ENCODE results near the gene CD69.

Gene CD69

DNA sequence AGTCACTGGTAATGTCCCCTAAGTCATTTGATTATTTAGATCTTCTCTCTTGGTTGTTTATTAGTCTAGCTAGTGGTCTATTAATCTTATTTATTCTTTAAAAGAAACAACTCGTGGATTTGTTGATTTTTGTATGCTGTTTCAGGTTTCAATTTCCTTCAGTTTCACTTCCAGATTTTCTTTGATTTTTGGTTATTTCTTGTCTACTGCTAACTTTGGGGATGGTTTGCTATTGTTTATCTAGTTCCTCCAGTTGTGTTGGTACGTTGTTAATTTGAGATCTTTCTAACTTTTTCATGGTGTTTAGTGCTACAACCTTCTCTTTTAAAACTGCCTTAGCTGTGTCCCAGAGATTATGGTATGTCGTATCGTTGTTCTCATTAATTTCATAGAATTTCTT is 18.5 kb upstream of the CD69 start:
- no peak for DNase-seq

DNA sequence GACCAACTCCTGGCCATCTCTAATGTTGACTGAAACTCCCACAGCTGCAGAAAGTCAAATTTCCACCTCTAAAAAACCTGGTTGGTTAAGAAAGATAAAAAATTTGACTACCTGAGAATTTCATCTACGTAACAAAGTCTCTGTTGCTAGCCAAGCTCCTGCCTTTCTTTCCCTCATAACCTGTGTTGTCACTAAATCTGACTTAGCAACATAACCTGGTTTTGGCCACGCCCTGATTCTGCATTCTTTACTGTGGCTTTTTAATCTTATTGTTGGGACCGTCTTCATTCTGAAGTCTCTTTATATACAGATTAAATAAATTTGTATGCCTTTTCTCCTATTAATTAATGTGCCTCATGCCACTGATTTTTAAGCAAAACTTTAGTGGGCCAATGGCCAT is 16.1 kb upstream of the CD69 start:
- peak; percentile 47 for DNase-seq

DNA sequence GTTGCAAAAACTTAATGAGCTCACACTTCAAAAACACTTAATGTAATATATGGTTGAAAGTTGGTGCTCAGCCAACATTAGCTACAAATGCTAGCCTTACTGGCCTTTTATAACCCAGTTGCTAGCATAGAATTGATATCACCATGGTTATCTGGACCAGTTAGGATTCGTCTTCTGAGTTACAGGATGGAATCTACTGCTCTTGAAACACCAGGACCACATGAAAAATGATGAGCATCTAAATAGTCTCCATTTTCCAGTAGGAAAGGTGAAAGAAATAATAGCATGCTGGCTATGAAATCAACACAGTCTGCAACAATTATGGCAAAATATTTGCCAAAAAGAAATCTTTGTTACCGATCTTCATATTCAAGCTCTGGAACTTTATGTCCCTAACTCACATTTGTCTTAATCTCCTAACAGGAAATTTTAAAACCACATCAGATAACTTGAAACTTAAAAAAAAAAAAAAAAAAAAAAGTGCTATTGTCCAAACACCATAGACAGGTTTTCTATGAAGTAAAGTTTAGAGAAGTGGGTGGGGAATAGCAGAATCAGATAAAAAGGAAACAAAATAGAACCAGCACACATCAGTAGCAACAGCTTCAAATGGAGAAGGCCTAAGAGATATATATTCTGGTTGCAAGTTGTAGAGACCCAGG is 12.6 kb upstream of the CD69 start:
- peak; percentile 57 for DNase-seq

DNA sequence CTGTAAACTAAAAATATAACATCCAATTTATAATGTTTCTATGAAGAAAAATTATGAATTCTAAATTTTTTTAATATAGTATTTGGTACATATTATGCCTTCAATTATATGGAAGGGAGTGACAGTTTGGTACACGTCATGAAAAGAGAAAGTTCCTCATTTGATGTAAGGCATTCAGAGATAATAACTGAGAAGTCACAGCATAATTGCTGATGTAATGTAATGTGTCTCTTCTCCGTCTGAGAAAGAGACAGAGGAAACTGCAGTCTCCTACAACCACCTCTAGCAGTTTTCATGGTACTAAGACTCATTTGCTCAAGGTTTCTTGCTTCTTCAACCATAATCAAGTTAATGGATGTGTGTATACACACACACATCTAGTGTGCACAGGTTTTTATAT is 2.3 kb upstream of the CD69 start:
- DNase-seq, result peak; percentile 66

DNA sequence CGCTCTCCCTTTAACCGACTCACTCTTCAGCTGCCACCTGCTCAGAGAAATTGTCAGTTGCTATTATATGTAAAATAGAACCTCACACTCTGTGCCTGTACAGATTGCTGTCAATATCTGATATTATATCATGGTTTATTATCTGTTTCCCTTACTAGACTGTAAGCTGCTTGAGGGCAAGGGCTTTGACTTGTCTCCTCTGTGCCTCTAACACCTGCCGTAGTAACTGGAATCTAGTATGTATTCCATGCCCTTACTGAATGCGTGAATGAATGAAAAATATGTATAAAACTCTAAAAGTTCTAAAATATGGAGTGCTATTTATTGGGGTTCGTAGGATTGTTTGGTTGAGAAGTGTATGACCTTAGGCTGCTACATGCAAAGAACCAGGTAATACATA is 1.7 kb upstream of the CD69 start:
- DNase-seq, result no peak

DNA sequence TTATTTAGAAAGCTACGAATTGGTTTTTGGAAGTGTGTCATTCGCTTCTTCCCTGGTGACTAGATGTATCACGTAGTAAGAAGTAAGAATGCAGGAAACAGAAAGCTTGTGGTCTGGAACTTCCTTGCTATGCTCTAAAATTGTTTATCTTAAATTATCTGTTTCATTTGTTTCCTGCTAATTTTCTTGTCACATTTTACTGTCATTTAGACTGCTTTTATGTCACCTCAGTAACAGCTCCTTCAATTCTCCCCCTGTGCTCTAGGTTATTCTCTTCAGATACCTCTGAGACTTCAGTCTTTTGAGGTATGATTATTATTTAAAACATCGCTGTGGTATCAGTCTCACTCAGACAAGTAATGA is 699 bp upstream of the CD69 start:
- DNase-seq, result peak; percentile 85

DNA sequence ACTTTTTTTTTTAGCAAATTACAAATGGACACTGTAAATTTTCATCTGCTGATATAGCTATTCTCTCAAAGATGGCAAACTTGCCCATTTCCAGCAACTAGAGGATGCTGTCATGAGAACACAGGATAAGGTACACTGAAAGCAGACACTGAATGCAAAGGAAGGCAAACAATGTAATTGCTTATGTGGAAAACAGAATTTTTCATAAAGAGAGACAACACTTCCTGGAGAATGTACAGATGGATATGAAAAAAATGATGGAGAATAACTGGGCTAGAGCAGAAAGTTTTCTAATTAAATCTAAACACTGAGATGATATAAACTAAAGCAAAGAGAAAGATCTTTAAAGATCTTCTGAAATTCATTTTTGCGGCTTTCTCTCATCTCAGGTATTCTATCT is 581 bp downstream of the CD69 start:
- DNase-seq, result peak; percentile 65

DNA sequence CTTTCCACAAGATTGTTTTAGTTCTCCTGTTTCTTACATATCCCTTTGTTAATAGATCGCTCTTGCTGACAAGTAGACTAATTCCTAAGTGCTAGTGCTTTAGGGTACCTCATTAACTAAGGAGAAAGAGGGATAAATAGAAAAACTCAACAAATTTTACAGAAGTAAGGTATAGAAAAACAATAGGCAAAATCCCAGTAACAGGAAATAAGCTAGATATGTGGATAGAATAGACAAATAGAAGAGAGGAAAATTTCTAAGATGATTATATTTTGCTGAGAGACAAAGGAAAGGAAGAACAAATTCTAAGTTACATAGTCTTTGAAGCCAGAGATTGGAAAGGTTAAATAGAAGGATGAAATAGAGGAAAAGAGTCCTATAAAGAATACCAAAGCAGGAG is 1.0 kb downstream of the CD69 start:
- no peak for DNase-seq

DNA sequence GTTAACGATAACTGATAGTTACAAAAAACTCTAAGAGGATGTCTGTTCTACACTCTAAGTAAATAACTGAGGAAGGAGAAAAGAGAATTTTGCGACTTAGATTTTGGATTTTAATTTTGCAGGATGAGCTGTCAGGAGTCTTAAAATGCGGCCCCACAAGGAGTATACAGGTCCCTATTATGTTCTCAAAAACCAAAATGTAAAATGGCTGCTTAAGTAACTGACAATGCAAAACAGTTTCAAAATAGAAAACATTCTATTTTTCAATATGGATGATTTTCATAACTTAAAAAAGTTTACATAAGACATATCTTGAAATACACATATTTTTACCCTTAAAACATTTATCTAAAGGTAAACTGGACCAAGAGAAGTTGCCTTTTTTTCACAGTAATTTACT is 2.6 kb downstream of the CD69 start:
- DNase-seq, result peak; percentile 61

DNA sequence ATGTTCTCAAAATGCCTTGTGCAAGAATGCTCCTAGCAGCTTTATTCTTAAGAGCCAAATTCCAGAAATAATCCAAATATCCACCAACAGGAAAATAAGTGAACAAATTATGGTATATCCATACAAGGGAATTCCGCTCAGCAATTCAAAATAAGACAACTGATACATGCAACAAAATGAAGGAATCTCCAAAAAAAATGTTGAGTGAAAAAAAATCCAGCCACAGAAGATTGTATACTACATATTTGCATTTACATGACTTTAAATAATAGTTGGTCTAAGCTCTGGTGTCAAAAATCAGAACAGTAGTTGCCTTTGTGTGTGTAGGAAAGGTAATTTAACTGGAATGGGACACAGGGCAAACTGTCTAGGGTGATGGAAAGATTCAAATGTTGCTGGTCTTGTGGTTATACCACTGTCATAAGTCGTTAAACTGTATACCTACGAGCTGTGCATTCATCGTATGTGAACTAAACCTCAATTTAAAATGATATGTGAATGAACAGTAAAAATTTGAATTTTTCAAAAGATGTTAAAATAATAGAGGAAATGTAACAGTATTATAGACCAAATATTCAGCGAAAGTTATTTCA is 3.2 kb downstream of the CD69 start:
- peak; percentile 70 for DNase-seq

DNA sequence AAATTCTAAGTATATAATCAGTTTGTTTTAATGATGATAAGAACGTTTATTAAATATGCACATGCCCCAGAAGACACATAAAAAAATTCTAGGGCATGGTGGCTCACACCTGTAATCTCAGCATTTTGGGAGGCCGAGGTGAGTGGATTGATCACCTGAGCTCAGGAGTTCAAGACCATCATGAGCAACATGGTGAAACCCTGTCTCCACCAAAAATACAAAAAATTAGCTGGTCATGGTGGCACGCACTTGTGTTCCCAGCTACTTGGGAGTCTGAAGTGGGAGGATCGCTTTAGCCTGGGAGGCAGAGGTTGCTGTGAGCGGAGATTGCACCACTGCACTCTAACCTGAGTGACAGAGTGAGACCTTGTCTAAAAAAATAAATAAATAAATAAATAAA is 4.0 kb downstream of the CD69 start:
- peak; percentile 55 for DNase-seq

DNA sequence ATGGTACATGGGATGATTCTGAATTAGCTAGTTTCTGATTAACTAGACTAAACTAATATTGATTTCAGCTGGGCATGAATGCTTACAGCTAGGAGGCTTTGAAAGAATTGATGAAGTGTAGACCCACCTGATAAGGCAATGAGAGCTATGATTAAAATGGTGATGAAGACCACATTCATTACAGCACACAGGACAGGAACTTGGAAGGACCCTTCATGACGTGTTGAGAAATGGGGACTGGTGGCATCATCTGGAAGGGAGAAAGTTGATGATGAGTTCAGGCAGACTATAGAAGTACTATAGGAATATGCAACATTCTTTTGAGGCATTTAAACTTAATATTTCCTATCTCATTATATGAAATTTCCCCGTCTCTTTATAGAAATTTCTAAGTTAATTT is 4.5 kb downstream of the CD69 start:
- peak; percentile 56 for DNase-seq

DNA sequence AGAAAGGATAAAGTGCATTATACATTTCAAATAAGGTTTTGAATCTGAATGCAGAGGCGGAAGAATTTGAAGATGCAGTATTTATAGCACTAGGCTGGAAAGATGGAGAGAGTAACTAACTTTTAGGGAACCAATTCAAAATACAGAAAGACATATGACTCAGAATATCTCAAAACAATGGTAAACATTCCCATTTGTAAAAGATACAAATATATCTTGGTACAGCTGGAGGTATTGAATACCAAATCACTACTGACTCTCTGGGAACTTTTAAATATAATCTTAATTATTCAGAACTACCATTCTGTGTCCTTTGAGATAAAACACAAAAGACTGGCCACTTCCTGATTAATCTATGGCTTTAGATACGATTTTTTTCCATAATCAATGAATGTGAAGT is 5.1 kb downstream of the CD69 start:
- DNase-seq, result no peak

DNA sequence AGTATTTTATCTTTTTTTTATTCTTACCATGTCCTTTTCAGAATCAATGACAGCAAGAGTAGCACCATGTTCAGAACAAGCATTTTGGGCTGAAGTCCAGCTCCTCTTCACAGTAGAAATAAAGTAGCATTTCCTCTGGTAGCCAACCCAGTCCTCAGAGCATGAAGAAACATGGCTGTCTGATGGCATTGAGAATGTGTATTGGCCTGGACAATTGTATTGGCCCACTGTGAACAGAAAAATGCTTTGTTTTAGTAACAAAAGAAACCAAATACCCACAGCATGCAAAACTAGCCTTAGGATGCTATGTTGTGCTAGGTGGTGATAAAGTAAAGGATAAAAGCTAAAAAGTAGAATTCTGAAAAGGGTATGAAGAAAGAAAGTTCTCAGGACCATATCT is 5.7 kb downstream of the CD69 start:
- peak; percentile 53 for DNase-seq

DNA sequence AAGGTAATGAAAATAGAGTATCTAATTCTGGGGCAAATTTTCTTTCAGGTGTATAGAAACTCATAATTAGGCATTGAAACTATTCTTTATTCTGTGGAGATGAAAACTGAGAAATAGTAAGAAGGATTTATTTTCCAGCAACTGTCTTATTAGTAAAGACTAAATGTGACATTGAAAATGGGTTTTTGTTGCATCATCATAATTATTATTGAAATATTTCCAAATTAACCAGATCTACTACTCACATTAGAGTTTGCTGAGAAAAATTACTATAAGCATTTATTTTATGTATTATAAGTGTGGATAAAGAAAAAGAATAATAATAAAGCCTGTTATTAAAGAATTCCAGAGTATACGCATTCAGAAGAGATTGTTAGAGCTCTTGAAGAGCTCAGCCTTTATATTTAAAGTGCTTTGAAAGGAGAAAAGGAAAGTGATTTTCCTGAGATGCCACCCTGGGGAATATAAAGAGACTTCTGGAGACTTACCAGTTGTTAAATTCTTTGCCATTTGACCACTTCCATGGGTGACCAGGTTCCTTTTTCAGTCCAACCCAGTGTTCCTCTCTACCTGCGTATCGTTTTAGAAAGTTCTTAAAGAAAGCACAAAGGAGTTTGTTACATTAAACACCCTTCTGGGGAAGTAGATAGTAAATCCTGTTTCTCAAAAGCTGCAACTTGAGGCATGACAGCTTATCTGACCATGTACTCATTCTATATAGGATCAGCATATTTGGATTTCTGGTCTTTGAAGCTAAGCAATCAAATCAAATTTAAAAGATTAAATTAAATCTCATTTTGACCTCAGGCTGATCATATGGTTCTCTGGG is 6.4 kb downstream of the CD69 start:
- peak; percentile 50 for DNase-seq

DNA sequence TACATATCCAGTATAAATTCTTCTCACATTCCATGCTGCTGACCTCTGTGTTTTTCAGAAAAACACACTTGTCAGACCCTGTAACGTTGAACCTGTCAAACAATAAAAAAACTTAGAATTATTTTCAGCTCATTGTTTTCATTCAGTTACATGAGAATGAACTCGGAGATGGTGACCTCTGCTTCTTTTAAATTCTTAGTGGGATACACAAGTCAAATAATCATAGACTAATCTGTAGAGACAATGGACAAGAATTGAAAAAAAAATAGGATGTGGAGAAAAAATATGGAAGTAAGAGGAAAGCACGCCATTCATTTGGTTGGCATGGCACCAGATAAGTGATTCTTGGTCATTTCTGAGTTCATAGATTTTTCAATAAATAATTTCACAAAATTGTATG is 7.2 kb downstream of the CD69 start:
- peak; percentile 52 for DNase-seq

DNA sequence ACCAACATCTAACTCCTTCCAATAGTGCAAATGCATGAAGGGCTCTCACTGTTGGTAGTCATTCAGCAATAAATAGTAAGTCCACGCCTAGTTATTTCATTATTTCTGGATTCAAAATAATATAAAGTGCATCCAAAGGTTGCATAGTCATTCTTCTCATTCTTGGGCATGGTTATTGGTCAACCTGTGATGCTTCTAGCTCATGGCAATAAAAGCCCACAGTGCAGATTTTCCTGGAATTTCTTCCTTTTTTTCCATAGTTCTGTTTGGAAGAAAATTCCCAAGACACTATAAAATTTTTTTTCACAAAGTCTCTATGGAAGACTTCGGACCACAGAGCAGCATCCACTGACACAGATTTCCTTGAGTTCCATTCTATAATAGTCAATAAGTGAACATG is 7.6 kb downstream of the CD69 start:
- peak; percentile 54 for DNase-seq

DNA sequence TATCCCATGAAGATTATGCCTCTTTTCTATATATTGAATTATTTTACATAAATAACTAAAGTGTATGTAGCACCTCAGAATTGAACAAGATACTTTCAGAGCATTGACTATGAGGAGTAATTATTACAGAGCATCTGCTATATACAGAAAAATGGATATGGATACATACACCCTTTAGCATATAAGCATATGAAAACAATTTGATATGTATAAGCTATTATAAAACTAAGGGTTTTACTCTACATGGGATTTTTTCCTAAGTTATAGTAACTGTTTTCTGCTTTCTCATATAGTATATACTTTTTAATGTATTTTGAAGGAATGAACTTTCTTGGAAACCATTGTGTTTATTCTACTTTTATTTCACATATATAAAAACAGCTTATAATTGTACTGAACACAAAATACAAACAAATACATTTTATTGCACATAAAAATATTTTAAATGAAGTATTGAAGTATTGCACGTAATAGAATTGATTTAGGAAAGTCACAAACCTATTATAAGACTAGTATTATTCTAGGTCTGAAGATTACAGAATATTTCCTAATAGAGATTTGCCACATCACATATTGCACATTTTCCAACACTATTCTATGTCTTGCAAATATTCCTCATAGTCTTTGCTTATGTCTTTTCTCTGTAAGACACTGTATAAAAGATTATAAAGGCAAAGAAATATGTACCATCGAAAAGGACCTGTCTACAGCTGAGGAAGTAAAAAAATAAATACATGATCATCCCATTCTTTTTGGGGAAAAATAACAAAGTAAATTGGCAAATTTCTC is 8.4 kb downstream of the CD69 start:
- DNase-seq, result no peak

DNA sequence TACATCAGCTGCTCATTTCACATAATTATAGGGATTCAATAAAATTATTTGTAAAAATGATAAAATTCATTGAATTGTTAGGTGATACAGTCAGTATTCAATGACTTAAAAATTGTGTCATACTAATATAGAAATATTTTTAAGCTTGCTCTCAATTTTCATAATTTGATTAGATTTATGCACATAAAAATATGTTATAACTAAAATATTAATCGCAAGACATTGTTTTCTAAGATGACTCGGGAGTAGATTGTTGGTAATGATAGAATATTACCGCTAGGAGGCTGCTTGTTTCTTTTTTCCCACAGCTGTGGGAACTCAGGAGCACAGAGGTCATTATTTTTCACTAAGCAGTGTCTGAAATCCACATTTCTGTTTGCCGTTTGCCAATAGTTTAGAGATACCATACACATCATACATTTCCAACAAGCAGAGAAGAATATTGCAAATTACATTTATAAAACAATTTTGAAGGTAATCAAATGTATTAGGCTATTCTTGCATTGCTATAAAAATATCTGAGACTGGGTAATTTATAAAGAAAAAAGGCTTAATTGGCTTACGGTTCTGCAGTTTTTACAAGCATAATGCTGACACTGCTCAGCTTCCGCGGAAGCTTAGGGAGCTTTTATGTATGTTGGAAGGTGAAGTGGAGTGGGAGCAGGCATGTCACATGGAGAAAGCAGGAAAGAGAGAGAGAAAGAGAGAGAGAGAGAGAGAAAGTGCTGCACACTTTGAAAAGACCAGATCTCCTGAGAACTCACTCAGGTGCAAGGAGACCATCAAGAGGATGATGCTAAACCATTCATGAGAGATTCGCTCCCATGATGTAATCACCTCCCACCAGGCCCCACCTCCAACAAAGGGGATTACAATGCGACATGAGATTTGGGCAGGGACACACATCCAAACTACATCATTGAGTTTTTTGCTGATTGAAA is 9.2 kb downstream of the CD69 start:
- peak; percentile 88 for DNase-seq

DNA sequence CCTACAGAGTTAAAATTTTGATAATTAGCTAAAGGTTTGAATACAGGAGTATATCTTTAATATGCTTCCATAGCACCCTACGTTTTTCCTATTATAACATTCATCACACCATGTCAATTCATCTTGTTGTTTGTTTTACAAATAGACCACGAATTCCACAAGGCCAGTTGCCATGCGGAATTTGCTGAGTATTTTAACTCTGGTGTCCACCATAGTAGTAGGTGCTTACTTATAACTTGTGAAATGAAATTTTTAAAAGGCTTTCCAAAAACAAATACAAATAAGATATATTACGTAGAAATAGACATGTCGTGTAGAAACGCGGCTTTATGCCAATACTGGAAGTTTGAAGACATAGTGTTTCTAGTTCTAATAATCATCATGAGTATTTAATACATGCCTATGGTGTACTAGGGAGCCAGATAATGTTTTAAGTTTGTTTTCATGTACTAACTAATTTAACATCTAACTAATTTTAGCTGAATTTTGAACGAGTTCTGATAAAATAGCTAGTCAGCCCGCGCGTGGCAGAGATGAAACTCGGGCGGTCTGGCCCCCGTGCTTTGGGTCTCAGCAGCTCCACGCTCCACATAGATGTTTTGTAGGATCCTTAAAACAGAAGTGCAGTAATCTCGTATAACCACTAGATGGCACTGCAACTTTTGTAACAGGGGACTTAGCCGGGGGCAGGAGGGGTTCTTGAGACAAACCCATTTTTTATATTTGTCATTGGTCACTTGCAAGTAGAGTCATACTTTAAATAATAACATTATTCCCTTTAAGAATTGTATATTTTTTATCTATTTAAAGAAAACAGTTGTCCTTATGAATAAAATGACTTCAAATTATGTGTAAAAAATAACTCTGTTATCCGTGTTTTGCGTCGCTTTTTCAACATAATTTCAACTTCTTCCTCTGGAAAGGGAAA is 10.2 kb downstream of the CD69 start:
- DNase-seq, result peak; percentile 91

DNA sequence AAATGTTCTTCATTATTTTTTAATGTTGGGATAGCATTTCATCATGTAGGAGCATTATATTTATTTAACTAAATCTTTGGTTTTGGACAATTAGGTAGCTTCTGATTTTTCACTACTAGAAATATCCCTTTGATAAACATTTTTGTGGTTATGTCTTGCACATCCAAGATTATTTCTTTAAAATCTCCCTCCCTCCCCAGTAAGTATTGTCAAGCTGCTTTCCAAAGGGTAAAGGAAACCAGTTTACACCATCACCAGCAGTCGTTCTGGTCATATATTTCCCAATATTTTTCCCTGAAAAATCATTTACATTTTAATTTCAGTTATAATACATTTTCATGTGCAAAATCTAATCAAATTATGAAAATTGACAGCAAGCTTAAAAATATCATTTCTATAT is 11.1 kb downstream of the CD69 start:
- DNase-seq, result peak; percentile 52
